Neural progenitor cell (in vitro differentiated cells): ENCODE data around the gene AGRP. TPM values are rescaled to one million over a fixed set of nuclear protein-coding genes. Genes with fewer than 3 reads are reported as not detected.

Experiments used
- DNase-seq: peaks from one replicate; pipeline ENCODE4 v3.0.0-alpha.2; 2016; ENCODE audit warnings: low spot score
- H2AFZ ChIP-seq: fragments of 200-600 bp; sonication (generic); replicated peaks from 2 replicates; pipeline ENCODE4 v1.6.1; 2016; ENCODE audit warnings: antibody characterized with exemption
- H3F3A ChIP-seq: fragments of 200-600 bp; sonication (generic); 2 replicates; pipeline ENCODE4 v1.6.1; 2016; ENCODE audit warnings: antibody characterized with exemption, low read depth
- H3K27ac ChIP-seq: fragments of 200-600 bp; sonication (generic); 2 replicates; pipeline ENCODE4 v1.5.1; 2016; ENCODE audit warnings: mild to moderate bottlenecking
- H3K27me3 ChIP-seq: fragments of 200-600 bp; sonication (generic); 2 replicates; pipeline ENCODE4 v1.6.1; 2016; ENCODE audit warnings: mild to moderate bottlenecking, moderate library complexity
- H3K36me3 ChIP-seq: fragments of 200-600 bp; sonication (generic); 2 replicates; pipeline ENCODE4 v1.5.1; 2016
- H3K4me1 ChIP-seq: fragments of 200-600 bp; sonication (generic); 2 replicates; pipeline ENCODE4 v1.6.1; 2016; ENCODE audit warnings: mixed run types
- H3K4me2 ChIP-seq: fragments of 200-600 bp; sonication (generic); 2 replicates; pipeline ENCODE4 v1.6.1; 2016
- H3K4me3 ChIP-seq: fragments of 200-600 bp; sonication (generic); 2 replicates; pipeline ENCODE4 v1.5.1; 2016
- H3K79me2 ChIP-seq: fragments of 200-600 bp; sonication (generic); 2 replicates; pipeline ENCODE4 v1.6.1; 2016; ENCODE audit warnings: low read depth
- H3K9ac ChIP-seq: fragments of 200-600 bp; sonication (generic); 2 replicates; pipeline ENCODE4 v1.6.1; 2016
- H3K9me3 ChIP-seq: fragments of 200-600 bp; sonication (generic); 2 replicates; pipeline ENCODE4 v1.5.1; 2016; ENCODE audit warnings: low read depth
- H4K20me1 ChIP-seq: fragments of 200-600 bp; sonication (generic); 2 replicates; pipeline ENCODE4 v1.6.1; 2016; ENCODE audit warnings: low read depth
- H3K27ac Mint-ChIP-seq: 3 replicates; pipeline ENCODE4 v1.8.0; 2021; ENCODE audit warnings: mixed read lengths
- H3K27me3 Mint-ChIP-seq: 2 replicates; pipeline ENCODE4 v1.8.0; 2022; ENCODE audit warnings: low read depth, mild to moderate bottlenecking, inconsistent platforms, moderate library complexity, mixed read lengths; ENCODE audit not compliant: insufficient read depth
- H3K36me3 Mint-ChIP-seq: 3 replicates; pipeline ENCODE4 v1.8.0; 2021; ENCODE audit warnings: mixed read lengths
- H3K4me1 Mint-ChIP-seq: 3 replicates; pipeline ENCODE4 v1.8.0; 2021; ENCODE audit warnings: mixed read lengths
- H3K4me3 Mint-ChIP-seq: 3 replicates; pipeline ENCODE4 v1.8.0; 2021; ENCODE audit warnings: mild to moderate bottlenecking, moderate library complexity, mixed read lengths
- H3K9me3 Mint-ChIP-seq: 3 replicates; pipeline ENCODE4 v1.8.0; 2020; ENCODE audit warnings: mixed read lengths
- CTCF ChIP-seq: fragments of 200-600 bp; sonication (generic); IDR thresholded peaks from 2 replicates; pipeline ENCODE4 v1.5.1; 2017; ENCODE audit warnings: antibody characterized with exemption, mild to moderate bottlenecking
- EZH2 ChIP-seq: fragments of 200-600 bp; sonication (generic); IDR thresholded peaks from 2 replicates; pipeline ENCODE4 v1.6.1; 2017; ENCODE audit warnings: antibody characterized with exemption, mild to moderate bottlenecking, moderate library complexity
- EZH2phosphoT487 ChIP-seq: fragments of 200-600 bp; sonication (generic); IDR thresholded peaks from 2 replicates; pipeline ENCODE4 v1.6.1; 2017; ENCODE audit warnings: antibody characterized with exemption
- total RNA-seq: library from RNA; depleted of rRNA; stranded (reverse); fragments of >200 nt; gene quantifications from 2 replicates; pipeline ENCODE4 v1.2.3, GENCODE V29; 2015; ENCODE audit warnings: low replicate concordance

The AGRP gene
- total RNA-seq, 1 donor from 2014 or later, result not detected

GRCh38 chr16:67466581-67466980 is 16.8 kb downstream of the AGRP start:
- Histone ChIP-seq H3K27me3 (no peaks in the 10 kb centered on the region), H3K4me2 (no peak overlapping the region), H3K36me3 (no peaks in the 10 kb centered on the region), H3K4me3 (no peak overlapping the region), H3K9me3 (no peaks in the 10 kb centered on the region), H3K4me1 (no peaks in the 10 kb centered on the region), H3K27ac (no peak overlapping the region), H3F3A (no peaks in the 10 kb centered on the region), H3K79me2 (peaks cover 14% of the 10 kb centered on the region), H4K20me1 (peaks cover 30% of the 10 kb centered on the region), H2AFZ (no peak overlapping the region), H3K9ac (no peak overlapping the region)
- TF ChIP-seq EZH2phosphoT487, result no peak
- no peak for TF ChIP-seq EZH2
- TF ChIP-seq CTCF, result no peak
- Mint-ChIP-seq H3K4me1 (peaks cover 10% of the 10 kb centered on the region), H3K36me3 (no peaks in the 10 kb centered on the region), H3K27me3 (peaks cover 2% of the 10 kb centered on the region), H3K9me3 (no peaks in the 10 kb centered on the region), H3K4me3 (no peak overlapping the region), H3K27ac (no peak overlapping the region)
- DNase-seq, result no peak

GRCh38 chr16:67464565-67464964 is 18.8 kb downstream of the AGRP start:
- H3F3A ChIP-seq, result no peaks in the 10 kb centered on the region
- no peaks in the 10 kb centered on the region for H3K4me1 ChIP-seq
- DNase-seq, result no peak
- no peaks in the 10 kb centered on the region for H3K36me3 Mint-ChIP-seq
- peaks cover 13% of the 10 kb centered on the region for H3K4me1 Mint-ChIP-seq
- H3K27me3 ChIP-seq, result no peaks in the 10 kb centered on the region
- peaks cover 33% of the 10 kb centered on the region for H4K20me1 ChIP-seq
- no peak overlapping the region for H2AFZ ChIP-seq
- no peak overlapping the region for H3K4me3 Mint-ChIP-seq
- H3K79me2 ChIP-seq, result peaks cover 9% of the 10 kb centered on the region
- no peaks in the 10 kb centered on the region for H3K9me3 Mint-ChIP-seq
- no peak overlapping the region for H3K4me3 ChIP-seq
- H3K27me3 Mint-ChIP-seq, result no peaks in the 10 kb centered on the region
- H3K4me2 ChIP-seq, result no peak overlapping the region
- no peak overlapping the region for H3K27ac ChIP-seq
- no peaks in the 10 kb centered on the region for H3K36me3 ChIP-seq
- H3K9ac ChIP-seq, result no peak overlapping the region
- TF ChIP-seq EZH2phosphoT487, result no peak
- TF ChIP-seq CTCF, result no peak
- no peak for TF ChIP-seq EZH2
- no peaks in the 10 kb centered on the region for H3K9me3 ChIP-seq
- no peak overlapping the region for H3K27ac Mint-ChIP-seq

- H3K4me2 ChIP-seq, result no peak overlapping the region
- Mint-ChIP-seq H3K9me3 (no peaks in the 10 kb centered on the region), H3K4me1 (peaks cover 16% of the 10 kb centered on the region), H3K4me3 (no peak overlapping the region), H3K36me3 (no peaks in the 10 kb centered on the region), H3K27me3 (peaks cover 2% of the 10 kb centered on the region), H3K27ac (no peak overlapping the region)
- H3K4me1 ChIP-seq, result no peaks in the 10 kb centered on the region
- no peaks in the 10 kb centered on the region for H3K27me3 ChIP-seq
- no peak for TF ChIP-seq CTCF
- no peak for TF ChIP-seq EZH2
- no peak for TF ChIP-seq EZH2phosphoT487
- H4K20me1 ChIP-seq, result peaks cover 40% of the 10 kb centered on the region
- no peak overlapping the region for H3K9ac ChIP-seq
- no peaks in the 10 kb centered on the region for H3K36me3 ChIP-seq
- H3K9me3 ChIP-seq, result no peaks in the 10 kb centered on the region
- H3K27ac ChIP-seq, result no peak overlapping the region
- no peak overlapping the region for H3K4me3 ChIP-seq
- no peaks in the 10 kb centered on the region for H3F3A ChIP-seq
- DNase-seq, result no peak
- H2AFZ ChIP-seq, result no peak overlapping the region
- H3K79me2 ChIP-seq, result peaks cover 6% of the 10 kb centered on the region
These were observed 19.7 kb downstream of the AGRP start for GRCh38 chr16:67463691-67464090.
